Measurements from ENCODE around the gene MICA. TPM values are rescaled to one million over a fixed set of nuclear protein-coding genes. Genes with fewer than 3 reads are reported as not detected.

The MICA gene
- total and polyA plus RNA-seq, 2 experiments from 2014 or later, result 36.0 to 41.9 TPM

- Histone ChIP-seq H3K4me1 (ENCODE audit: insufficient read depth) (no peaks in the 10 kb centered on the region), H3K36me3 (replicated peaks; ENCODE audit: insufficient read depth, low read depth) (no peaks in the 10 kb centered on the region), H3K27ac (no peak overlapping the region), H2AFZ (no peak overlapping the region), H3K79me2 (no peaks in the 10 kb centered on the region), H3K4me3 (no peak overlapping the region), H3K9me3 (ENCODE audit: low read depth) (no peaks in the 10 kb centered on the region), H4K20me1 (ENCODE audit: insufficient read depth, poor library complexity, severe bottlenecking) (no peaks in the 10 kb centered on the region), H3K9me2 (replicated peaks; ENCODE audit: insufficient read depth) (no peaks in the 10 kb centered on the region), H3K4me2 (no peak overlapping the region), H3K27me3 (no peaks in the 10 kb centered on the region)
- no peak for TF ChIP-seq EZH2 (IDR thresholded peaks at IDR 0.05; ENCODE audit: borderline replicate concordance)
- no peak for TF ChIP-seq EZH2phosphoT487 (IDR thresholded peaks at IDR 0.05; ENCODE audit: low read depth, severe bottlenecking, unreplicated experiment)
- no peak for TF ChIP-seq CTCF (IDR thresholded peaks at IDR 0.05; ENCODE audit: poor library complexity)
- 64% methylated on average over 9 of the region's 9 CpGs for WGBS (ENCODE audit: low lambda C conversion rate, missing lambda C conversion rate)
- DNase-seq (ENCODE audit: low spot score), result peak; percentile 43
These were observed 25.2 kb upstream of the MICA start for GRCh38 chr6:31378062-31378720.

GRCh38 chr6:31378721-31379103, 24.7 kb upstream of the MICA start:
- Histone ChIP-seq H3K4me3 (no peak overlapping the region), H3K4me2 (no peak overlapping the region), H3K9me3 (ENCODE audit: low read depth) (no peaks in the 10 kb centered on the region), H3K9me2 (replicated peaks; ENCODE audit: insufficient read depth) (no peaks in the 10 kb centered on the region), H3K27me3 (no peaks in the 10 kb centered on the region), H4K20me1 (ENCODE audit: insufficient read depth, poor library complexity, severe bottlenecking) (no peaks in the 10 kb centered on the region), H3K4me1 (ENCODE audit: insufficient read depth) (no peaks in the 10 kb centered on the region), H3K27ac (no peak overlapping the region), H2AFZ (no peak overlapping the region), H3K79me2 (no peaks in the 10 kb centered on the region), H3K36me3 (replicated peaks; ENCODE audit: insufficient read depth, low read depth) (no peaks in the 10 kb centered on the region)
- no peak for DNase-seq (ENCODE audit: low spot score)
- WGBS (ENCODE audit: low lambda C conversion rate, missing lambda C conversion rate), result 78% methylated on average over 6 of the region's 6 CpGs
- TF ChIP-seq EZH2phosphoT487 (IDR thresholded peaks at IDR 0.05; ENCODE audit: low read depth, severe bottlenecking, unreplicated experiment) (no peak), EZH2 (IDR thresholded peaks at IDR 0.05; ENCODE audit: borderline replicate concordance) (no peak), CTCF (IDR thresholded peaks at IDR 0.05; ENCODE audit: poor library complexity) (no peak)

- no peaks in the 10 kb centered on the region for H3K27me3 ChIP-seq
- DNase-seq (ENCODE audit: low spot score), result no peak
- no peaks in the 10 kb centered on the region for H3K79me2 ChIP-seq
- no peaks in the 10 kb centered on the region for H3K9me3 ChIP-seq (ENCODE audit: low read depth)
- no peak overlapping the region for H2AFZ ChIP-seq
- H3K9me2 ChIP-seq (replicated peaks; ENCODE audit: insufficient read depth), result no peaks in the 10 kb centered on the region
- H3K4me3 ChIP-seq, result no peak overlapping the region
- WGBS (ENCODE audit: low lambda C conversion rate, missing lambda C conversion rate), result 58% methylated on average over 10 of the region's 10 CpGs
- no peaks in the 10 kb centered on the region for H3K4me1 ChIP-seq (ENCODE audit: insufficient read depth)
- no peak for TF ChIP-seq CTCF (IDR thresholded peaks at IDR 0.05; ENCODE audit: poor library complexity)
- TF ChIP-seq EZH2phosphoT487 (IDR thresholded peaks at IDR 0.05; ENCODE audit: low read depth, severe bottlenecking, unreplicated experiment), result no peak
- no peak for TF ChIP-seq EZH2 (IDR thresholded peaks at IDR 0.05; ENCODE audit: borderline replicate concordance)
- H3K27ac ChIP-seq, result no peak overlapping the region
- H3K4me2 ChIP-seq, result no peak overlapping the region
- no peaks in the 10 kb centered on the region for H3K36me3 ChIP-seq (replicated peaks; ENCODE audit: insufficient read depth, low read depth)
- no peaks in the 10 kb centered on the region for H4K20me1 ChIP-seq (ENCODE audit: insufficient read depth, poor library complexity, severe bottlenecking)
These were observed 23.5 kb upstream of the MICA start for GRCh38 chr6:31379850-31380249.
